HepG2 (cell line): ENCODE data around the gene TMEM186. TPM values are rescaled to one million over a fixed set of nuclear protein-coding genes. Genes with fewer than 3 reads are reported as not detected.
A peak's percentile ranks its signal among the peaks of the same experiment; 100 is the strongest.

Experiments
- ATAC-seq: fragments of 200-7000 bp; cut with Tn5 transposase; 3 replicates; pipeline ENCODE4 v1.9.1; 2020; ENCODE audit warnings: mild to moderate bottlenecking, moderate library complexity
- BruUV-seq: library from RNA; stranded (reverse); fragments of 400-500 nt; replicated peaks from 2 replicates; lab custom pipeline; 2021; lab: Mats Ljungman, UMichigan
- CTCF ChIA-PET: fragments of 300-600 bp; formaldehyde crosslinking; extraction: SDS; loops from one replicate; lab custom pipeline; 2021; ENCODE audit warnings: low total read pairs, inconsistent platforms, low intra/inter-chr PET ratio; lab: Yijun Ruan, JAX
- POLR2A ChIA-PET: fragments of 350-600 bp; sonication (Branson Sonifier 250); formaldehyde crosslinking; loops from one replicate; lab custom pipeline; 2020; ENCODE audit warnings: antibody characterized with exemption, inconsistent platforms; lab: Yijun Ruan, JAX
- DNase-seq: peaks from one replicate; pipeline ENCODE4 v3.0.0-alpha.2; 2015; ENCODE audit warnings: low spot score
- FAIRE-seq: peaks from 3 replicates; lab custom pipeline; 2011; peaks lifted over from hg19 to GRCh38; lab: Jason Lieb, UNC
- H2AFZ ChIP-seq: one replicate; pipeline ENCODE4 v1.6.1; 2011; ENCODE audit warnings: low read length, inconsistent platforms
- H3K27ac ChIP-seq: fragments of 300-600 bp; 3 replicates; pipeline ENCODE4 v1.8.0; 2011; ENCODE audit warnings: mixed run types, mild to moderate bottlenecking, mixed read lengths, low read length, inconsistent platforms; ENCODE audit not compliant: insufficient read depth; ENCODE audit errors: extremely low read length
- H3K27me3 ChIP-seq, 2 experiments: fragments of 200-600 bp in 1 of 2; 2 replicates in 1 of 2; 3 replicates in 1 of 2; pipeline versions ENCODE4 v1.6.0 to v1.8.0; 2011; ENCODE audit warnings: low read length in 2 of 2, mild to moderate bottlenecking in 2 of 2, moderate library complexity in 2 of 2, inconsistent platforms in 1 of 2; ENCODE audit not compliant: insufficient read depth in 2 of 2, control insufficient read depth in 1 of 2
- H3K36me3 ChIP-seq, 2 experiments: fragments of 200-600 bp in 1 of 2; replicated peaks in 1 of 2; 2 replicates in 1 of 2; 3 replicates in 1 of 2; pipeline versions ENCODE4 v1.5.1 to v1.8.0; 2011; ENCODE audit warnings: low read length in 2 of 2, inconsistent platforms in 1 of 2; ENCODE audit not compliant: insufficient read depth in 2 of 2, control insufficient read depth in 1 of 2
- H3K4me1 ChIP-seq: 2 replicates; pipeline ENCODE4 v1.5.1; 2012; ENCODE audit warnings: low read length, inconsistent platforms; ENCODE audit not compliant: insufficient read depth
- H3K4me2 ChIP-seq: 2 replicates; pipeline ENCODE4 v1.6.0; 2011; ENCODE audit warnings: low read depth, low read length, inconsistent platforms
- H3K4me3 ChIP-seq, 3 experiments: fragments of 200-600 bp in 1 of 3; sonication (generic), shearing (Covaris generic) in 1 of 3; replicated peaks in 1 of 3; 2 replicates each; pipeline ENCODE4 v1.5.1; 2011 to 2016; ENCODE audit warnings: low read length in 3 of 3, inconsistent platforms in 2 of 3, low read depth in 2 of 3, mild to moderate bottlenecking in 2 of 3, control low read depth in 1 of 3, mixed read lengths in 1 of 3; ENCODE audit not compliant: insufficient read depth in 1 of 3
- H3K79me2 ChIP-seq: one replicate; pipeline ENCODE4 v1.6.1; 2011; ENCODE audit warnings: low read length, inconsistent platforms; ENCODE audit not compliant: insufficient read depth
- H3K9ac ChIP-seq: 2 replicates; pipeline ENCODE4 v1.6.0; 2011; ENCODE audit warnings: mild to moderate bottlenecking, low read depth, low read length, inconsistent platforms; ENCODE audit not compliant: insufficient read depth
- H3K9me3 ChIP-seq: 2 replicates; pipeline ENCODE4 v1.5.1; 2012; ENCODE audit warnings: mild to moderate bottlenecking, low read length
- H4K20me1 ChIP-seq: 2 replicates; pipeline ENCODE4 v1.6.0; 2011; ENCODE audit warnings: inconsistent platforms, mild to moderate bottlenecking, low read length, moderate library complexity; ENCODE audit not compliant: insufficient read depth
- BHLHE40 ChIP-seq: IDR thresholded peaks from 2 replicates; pipeline ENCODE4 v1.6.1; 2011; ENCODE audit warnings: low read length, improper control_type of control experiment
- EHMT2 ChIP-seq: fragments of 200-600 bp; sonication (generic); IDR thresholded peaks from 2 replicates; pipeline ENCODE4 v1.7.0; 2017; ENCODE audit warnings: antibody characterized with exemption, low read depth, low read length, borderline replicate concordance
- GRHL1 ChIP-seq: sonication (generic); formaldehyde crosslinking; conservative IDR thresholded peaks from 2 replicates; pipeline ENCODE4 v1.8.0; 2022; ENCODE audit warnings: missing genetic modification reagents
- HINFP ChIP-seq: sonication (generic); formaldehyde crosslinking; IDR thresholded peaks from 2 replicates; pipeline ENCODE4 v1.4.0; 2020; ENCODE audit warnings: low read depth, mild to moderate bottlenecking, missing genetic modification reagents
- HOXA5 ChIP-seq: sonication (generic); formaldehyde crosslinking; IDR thresholded peaks from 2 replicates; pipeline ENCODE4 v1.4.0; 2020; ENCODE audit warnings: missing genetic modification reagents
- KLF16 ChIP-seq, 2 experiments: sonication (generic) in 1 of 2; formaldehyde crosslinking in 1 of 2; IDR thresholded peaks; 2 replicates each; pipeline versions ENCODE4 v1.6.1 to v1.8.0; 2016 to 2023; ENCODE audit warnings: missing genetic modification reagents in 2 of 2, missing compliant biosample characterization in 1 of 2
- POLR2A ChIP-seq, 2 experiments: IDR thresholded peaks; 2 replicates each; pipeline ENCODE4 v1.6.1; 2011; ENCODE audit warnings: low read depth in 2 of 2, low read length in 2 of 2, mild to moderate bottlenecking in 1 of 2, moderate library complexity in 1 of 2; ENCODE audit not compliant: insufficient read depth in 1 of 2
- POLR2AphosphoS2 ChIP-seq: IDR thresholded peaks from 2 replicates; pipeline ENCODE4 v1.6.1; 2011; ENCODE audit warnings: low read depth, low read length, improper control_type of control experiment
- SIX1 ChIP-seq: sonication (generic); formaldehyde crosslinking; IDR thresholded peaks from 2 replicates; pipeline ENCODE4 v1.4.0; 2020; ENCODE audit warnings: missing genetic modification reagents, borderline replicate concordance
- TCF7 ChIP-seq: sonication (generic); IDR thresholded peaks from 2 replicates; pipeline ENCODE4 v1.6.1; 2016; ENCODE audit warnings: antibody characterized with exemption, low read depth
- THRA ChIP-seq: sonication (generic); formaldehyde crosslinking; IDR thresholded peaks from 2 replicates; pipeline ENCODE4 v1.4.0; 2020; ENCODE audit warnings: missing genetic modification reagents, borderline replicate concordance
- ZEB1 ChIP-seq: IDR thresholded peaks from 2 replicates; pipeline ENCODE4 v1.6.1; 2012; ENCODE audit warnings: mild to moderate bottlenecking, low read depth, inconsistent platforms; ENCODE audit not compliant: insufficient replicate concordance
- ZNF253 ChIP-seq: sonication (generic); formaldehyde crosslinking; IDR thresholded peaks from 2 replicates; pipeline ENCODE4 v1.8.0; 2022; ENCODE audit warnings: mild to moderate bottlenecking, missing genetic modification reagents, borderline replicate concordance
- ZNF550 ChIP-seq: sonication (generic); formaldehyde crosslinking; IDR thresholded peaks from 2 replicates; pipeline ENCODE4 v1.4.0; 2020; ENCODE audit warnings: mild to moderate bottlenecking, missing genetic modification reagents, borderline replicate concordance
- ZNF883 ChIP-seq: sonication (generic); formaldehyde crosslinking; IDR thresholded peaks from 2 replicates; pipeline ENCODE4 v1.5.1; 2020; ENCODE audit warnings: mild to moderate bottlenecking, missing genetic modification reagents; ENCODE audit errors: not compliant biosample characterization
- WGBS: methylation state at CpG from one replicate; pipeline ENCODE4 v1.1.6; 2017; ENCODE audit warnings: low lambda C conversion rate; 5-methylcytosine and 5-hydroxymethylcytosine counted together
- in situ Hi-C: cut with HindIII; loops from 2 replicates; pipeline ENCODE4 v1.10.0; 2017; ENCODE audit warnings: low pct_unique_long_range_greater_than_20kb; ENCODE audit not compliant: extremely low pct_ligation_motif_present
- intact Hi-C: fragments of 100-400 bp; cut with micrococcal nuclease; formaldehyde crosslinking; loops from one replicate; pipeline ENCODE4 v1.10.0; 2022; ENCODE audit not compliant: unreplicated experiment
- polyA plus RNA-seq, 8 experiments: library from polyadenylated mRNA; depleted of rRNA in 3 of 8; stranded (reverse) in 7 of 8; unstranded in 1 of 8; fragments of >200 nt; fragmentation: Illumina TruSeq in 4 of 8; extraction: Trizol in 4 of 8; gene quantifications; 2 replicates each; pipeline versions ENCODE4 v1.2.1 to v1.2.3, GENCODE V29; 2011 to 2016; ENCODE audit warnings: low read depth in 4 of 8, missing spikeins in 1 of 8, mixed read lengths in 1 of 8; ENCODE audit not compliant: insufficient read depth in 1 of 8
- total RNA-seq, 5 experiments: library from RNA; depleted of rRNA; stranded (reverse); fragments of >200 nt; fragmentation: Illumina TruSeq; extraction: Trizol; gene quantifications; 2 replicates each; pipeline ENCODE4 v1.2.3, GENCODE V29; 2016; ENCODE audit warnings: low read depth in 1 of 5

Gene TMEM186
- total and polyA plus RNA-seq, 2 of the 13 experiments (the other 11 are each of a cell fraction or from before 2014, with no cell fraction given), result 16.2 to 19.3 TPM

- WGBS, result 97% methylated on average over 3 of the region's 3 CpGs
- ChIA-PET CTCF (no interaction called here), POLR2A (no interaction called here)
- intact Hi-C loops, result no loop called here
- DNase-seq, result no peak
- Histone ChIP-seq H3K4me1 (no peaks in the 10 kb centered on the region), H2AFZ (no peak overlapping the region), H3K9ac (no peak overlapping the region), H4K20me1 (no peaks in the 10 kb centered on the region; the same call in 1 of the 2 replicates), H3K4me3 (no peak overlapping the region), H3K36me3 (peaks cover 59 to 95% of the 10 kb centered on the region in 2 experiments), H3K27me3 (no peaks in the 10 kb centered on the region), H3K79me2 (peaks cover 17% of the 10 kb centered on the region), H3K4me2 (no peak overlapping the region), H3K9me3 (no peaks in the 10 kb centered on the region), H3K27ac (no peak overlapping the region)
- no peak for FAIRE-seq
- ATAC-seq, result no peak; the same call in 2 of the 3 replicates
- TF ChIP-seq THRA (CRISPR knock-in tag) (no peak), POLR2AphosphoS2 (0 out of 2 replicates have a peak, but pooled peaks have one; percentile 39), POLR2A (IDR thresholded peaks at IDR 0.05; ENCODE audit: insufficient read depth in 1 of 2, low read depth in 2 of 2, low read length in 2 of 2) (0 out of 4 replicates have a peak, but pooled peaks of 1 of the 2 experiments have one; percentile 5), ZNF550 (CRISPR knock-in tag) (no peak), EHMT2 (no peak), ZNF883 (CRISPR knock-in tag) (no peak), KLF16 (CRISPR knock-in tag; IDR thresholded peaks at IDR 0.05) (no peak)
- BruUV-seq, result no TSS peak
- in situ Hi-C loops, result no loop called here
Measured at GRCh38 chr16:8808009-8808408, 10.6 kb upstream of the TMEM186 start.

- ATAC-seq, result no peak
- no peaks in the 10 kb centered on the region for H3K4me1 ChIP-seq
- no peaks in the 10 kb centered on the region; the same call in 1 of the 2 replicates for H4K20me1 ChIP-seq
- H3K9ac ChIP-seq, result no peak overlapping the region
- H3K27me3 ChIP-seq, result no peaks in the 10 kb centered on the region
- intact Hi-C loops (no loop called here), in situ Hi-C loops (no loop called here)
- CTCF ChIA-PET, result no interaction called here
- H3K36me3 ChIP-seq, result peaks cover 55 to 95% of the 10 kb centered on the region in 2 experiments
- BruUV-seq, result no TSS peak
- H3K4me3 ChIP-seq, result no peak overlapping the region
- H3K9me3 ChIP-seq, result no peaks in the 10 kb centered on the region
- H3K4me2 ChIP-seq, result no peak overlapping the region
- POLR2A ChIA-PET, result interaction anchor here (1.6 kb wide), 1 partner anchor 73 kb away, joined by 5 read pairs; no protein-coding TSS in a partner anchor
- peaks cover 23% of the 10 kb centered on the region for H3K79me2 ChIP-seq
- FAIRE-seq, result no peak
- no peak for DNase-seq
- no peak overlapping the region for H3K27ac ChIP-seq
- 99% methylated on average over 5 of the region's 5 CpGs for WGBS
- H2AFZ ChIP-seq, result no peak overlapping the region
- TF ChIP-seq SIX1 (CRISPR knock-in tag) (no peak), BHLHE40 (no peak), GRHL1 (no peak), HOXA5 (CRISPR knock-in tag) (no peak), HINFP (CRISPR knock-in tag) (no peak), ZNF253 (CRISPR knock-in tag) (no peak), TCF7 (no peak), ZEB1 (no peak)
Measured at GRCh38 chr16:8807189-8807588, 9.8 kb upstream of the TMEM186 start.
